Neutrophil (primary cell): ENCODE results near the gene REPS2.

Experiments
- H3K27ac ChIP-seq: fragments of 200-600 bp; sonication (generic); 2 replicates; pipeline ENCODE4 v1.5.1; 2016; ENCODE audit warnings: mild to moderate bottlenecking, moderate library complexity
- H3K27me3 ChIP-seq: fragments of 200-600 bp; sonication (generic); 2 replicates; pipeline ENCODE4 v1.6.0; 2016; ENCODE audit warnings: mild to moderate bottlenecking
- H3K36me3 ChIP-seq: fragments of 200-600 bp; sonication (generic); 2 replicates; pipeline ENCODE4 v1.5.1; 2017
- H3K4me1 ChIP-seq, 2 experiments: fragments of 200-600 bp in 1 of 2; sonication (generic) in 1 of 2; 1 replicate in 1 of 2; 2 replicates in 1 of 2; pipeline versions ENCODE4 v1.5.1 to v1.6.1; 2013 to 2016; ENCODE audit warnings: low read depth in 1 of 2, low read length in 1 of 2, mild to moderate bottlenecking in 1 of 2, moderate library complexity in 1 of 2; ENCODE audit not compliant: control insufficient read depth in 1 of 2, insufficient read depth in 1 of 2
- H3K4me3 ChIP-seq, 2 experiments: fragments of 200-600 bp in 1 of 2; sonication (generic) in 1 of 2; 1 replicate in 1 of 2; 2 replicates in 1 of 2; pipeline ENCODE4 v1.5.1; 2013 to 2016; ENCODE audit warnings: low read depth in 1 of 2, low read length in 1 of 2, mild to moderate bottlenecking in 1 of 2, moderate library complexity in 1 of 2
- H3K9me3 ChIP-seq: fragments of 200-600 bp; sonication (generic); 2 replicates; pipeline ENCODE4 v1.5.1; 2016
- TF ChIP-seq, protein P1 (sequence below): fragments of 200-600 bp; sonication (generic); IDR thresholded peaks from 2 replicates; pipeline ENCODE4 v1.5.1; 2016; ENCODE audit warnings: antibody characterized with exemption

REPS2 gene

DNA sequence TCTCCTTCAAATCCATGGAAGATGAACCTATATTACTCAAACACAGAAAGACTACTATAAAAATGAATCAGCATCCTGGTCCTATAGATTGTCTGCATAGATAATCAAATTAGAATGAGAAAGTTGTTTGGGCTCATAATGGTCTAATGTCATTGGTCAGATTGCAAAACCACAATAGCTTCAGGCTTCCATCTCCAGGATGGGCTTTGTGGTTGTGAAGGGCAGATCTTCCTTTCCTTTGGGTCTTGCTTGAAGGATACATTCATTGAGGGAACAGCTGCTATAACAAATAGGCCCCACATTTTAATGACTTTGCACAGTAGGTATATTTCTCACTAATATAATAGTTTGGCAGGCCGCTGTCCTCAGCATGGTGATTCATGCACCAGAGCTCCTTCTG lies 94.3 kb downstream of the REPS2 start:
- peaks cover 63% of the 10 kb centered on the region for H3K36me3 ChIP-seq
- TF ChIP-seq, protein P1, sequence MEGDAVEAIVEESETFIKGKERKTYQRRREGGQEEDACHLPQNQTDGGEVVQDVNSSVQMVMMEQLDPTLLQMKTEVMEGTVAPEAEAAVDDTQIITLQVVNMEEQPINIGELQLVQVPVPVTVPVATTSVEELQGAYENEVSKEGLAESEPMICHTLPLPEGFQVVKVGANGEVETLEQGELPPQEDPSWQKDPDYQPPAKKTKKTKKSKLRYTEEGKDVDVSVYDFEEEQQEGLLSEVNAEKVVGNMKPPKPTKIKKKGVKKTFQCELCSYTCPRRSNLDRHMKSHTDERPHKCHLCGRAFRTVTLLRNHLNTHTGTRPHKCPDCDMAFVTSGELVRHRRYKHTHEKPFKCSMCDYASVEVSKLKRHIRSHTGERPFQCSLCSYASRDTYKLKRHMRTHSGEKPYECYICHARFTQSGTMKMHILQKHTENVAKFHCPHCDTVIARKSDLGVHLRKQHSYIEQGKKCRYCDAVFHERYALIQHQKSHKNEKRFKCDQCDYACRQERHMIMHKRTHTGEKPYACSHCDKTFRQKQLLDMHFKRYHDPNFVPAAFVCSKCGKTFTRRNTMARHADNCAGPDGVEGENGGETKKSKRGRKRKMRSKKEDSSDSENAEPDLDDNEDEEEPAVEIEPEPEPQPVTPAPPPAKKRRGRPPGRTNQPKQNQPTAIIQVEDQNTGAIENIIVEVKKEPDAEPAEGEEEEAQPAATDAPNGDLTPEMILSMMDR = no peak
- peaks cover 16 to 28% of the 10 kb centered on the region in 2 experiments for H3K4me1 ChIP-seq
- no peak overlapping the region for H3K4me3 ChIP-seq
- no peak overlapping the region for H3K27ac ChIP-seq
- H3K9me3 ChIP-seq = no peaks in the 10 kb centered on the region
- H3K27me3 ChIP-seq = no peaks in the 10 kb centered on the region

DNA sequence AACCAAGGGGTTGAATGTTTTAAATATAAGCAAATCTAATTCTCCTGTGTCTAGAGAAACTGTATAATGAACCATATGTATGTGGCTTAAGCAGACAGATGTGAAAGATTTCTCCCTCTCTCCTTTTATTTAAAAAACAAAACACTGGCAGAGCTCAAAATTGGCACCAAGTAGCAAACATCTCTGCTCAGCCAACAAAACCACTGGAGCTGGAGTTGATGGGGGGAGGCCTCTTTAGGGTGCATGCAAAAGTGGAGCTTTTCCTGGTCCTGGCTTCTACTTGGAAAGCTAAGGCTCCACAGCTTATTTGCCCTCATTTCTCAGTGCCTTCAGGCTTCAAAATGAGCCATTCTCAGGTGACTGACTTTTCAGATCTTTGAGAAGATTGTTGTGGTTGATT lies 95.6 kb downstream of the REPS2 start:
- Histone ChIP-seq H3K27ac (peak overlapping the region; percentile 38), H3K4me1 (peaks cover 16 to 28% of the 10 kb centered on the region in 2 experiments), H3K9me3 (no peaks in the 10 kb centered on the region), H3K27me3 (no peaks in the 10 kb centered on the region), H3K36me3 (peaks cover 59% of the 10 kb centered on the region), H3K4me3 (no peak overlapping the region)
- TF ChIP-seq, protein P1 = no peak

GRCh38 chrX:17046478-17047097 lies 100.1 kb downstream of the REPS2 start:
- TF ChIP-seq, protein P1 = no peak
- H3K27ac ChIP-seq = no peak overlapping the region
- no peaks in the 10 kb centered on the region for H3K27me3 ChIP-seq
- no peaks in the 10 kb centered on the region for H3K9me3 ChIP-seq
- H3K4me3 ChIP-seq = no peak overlapping the region
- H3K36me3 ChIP-seq = peaks cover 67% of the 10 kb centered on the region
- H3K4me1 ChIP-seq = peaks cover 8 to 11% of the 10 kb centered on the region in 2 experiments

- Histone ChIP-seq H3K27ac (no peak overlapping the region), H3K4me1 (peaks cover 4% of the 10 kb centered on the region in 2 experiments), H3K27me3 (no peaks in the 10 kb centered on the region), H3K36me3 (peaks cover 65% of the 10 kb centered on the region), H3K9me3 (no peaks in the 10 kb centered on the region), H3K4me3 (no peak overlapping the region)
- TF ChIP-seq, protein P1 = no peak
These were observed 100.8 kb downstream of the REPS2 start for GRCh38 chrX:17047224-17047623.

DNA sequence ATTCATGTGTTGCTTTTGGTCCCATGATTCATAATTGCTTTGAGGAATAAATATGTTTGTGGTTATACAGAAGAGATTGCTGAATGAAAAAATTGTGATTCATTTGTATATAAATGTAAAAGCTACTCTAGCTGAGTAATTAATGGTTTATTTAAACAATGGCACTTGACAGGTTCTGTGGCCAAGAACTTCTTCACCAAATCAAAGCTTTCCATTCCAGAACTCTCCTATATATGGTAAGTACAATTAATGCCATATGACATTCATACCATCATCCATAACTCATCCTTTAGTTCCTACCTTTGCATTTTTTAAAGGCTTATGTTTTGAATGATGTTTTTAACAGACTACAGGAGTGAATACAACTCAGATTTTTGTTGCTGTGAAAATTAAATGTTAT lies 105.8 kb downstream of the REPS2 start:
- no peaks in the 10 kb centered on the region for H3K27me3 ChIP-seq
- TF ChIP-seq, protein P1 = no peak
- peaks cover 65% of the 10 kb centered on the region for H3K36me3 ChIP-seq
- H3K4me3 ChIP-seq = no peak overlapping the region
- no peaks in the 10 kb centered on the region for H3K4me1 ChIP-seq
- no peaks in the 10 kb centered on the region for H3K9me3 ChIP-seq
- no peak overlapping the region for H3K27ac ChIP-seq
